ENCODE measurements around the gene HOXA9. TPM values are rescaled to one million over a fixed set of nuclear protein-coding genes. Genes with fewer than 3 reads are reported as not detected.

HOXA9 gene
- total RNA-seq, 4 donors from 2014 or later, result 25.7 to 71.2 (median 46.1) TPM

DNA sequence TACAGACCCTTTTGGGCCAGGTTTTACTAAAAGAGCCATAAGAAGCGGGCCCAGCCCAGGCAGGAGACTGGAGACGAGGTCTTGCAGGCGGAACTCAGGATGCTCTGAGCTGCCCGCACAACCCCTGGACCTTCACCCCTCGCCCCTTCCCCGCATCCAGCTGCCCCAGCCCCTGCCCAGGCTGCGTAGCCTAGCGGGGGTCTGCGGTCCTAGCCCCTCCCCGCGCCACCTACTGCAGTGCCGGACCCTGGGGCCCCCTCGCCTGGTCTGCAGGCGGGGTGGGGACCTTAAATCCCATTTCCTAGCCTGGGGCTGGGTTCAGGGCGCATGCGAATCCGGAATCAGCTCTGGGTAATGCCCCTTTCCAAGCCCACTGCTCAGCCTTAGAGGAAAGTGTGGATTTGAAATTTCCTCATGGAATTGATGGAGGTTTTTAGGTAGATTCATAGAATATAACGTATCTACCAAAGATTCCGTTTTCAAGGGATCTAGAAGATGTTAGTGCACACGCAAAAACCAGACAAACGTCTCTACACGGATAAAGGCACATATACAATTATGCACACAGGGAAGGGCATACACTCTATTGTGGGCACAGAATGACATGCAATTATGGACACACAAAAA is 12.4 kb downstream of the HOXA9 start:
- H3K9me3 ChIP-seq, result peaks cover 0 to 7% (median 0%) of the 10 kb centered on the region in 4 donors
- H3K27ac ChIP-seq, result peak overlapping the region; percentile 71 to 96 (median 86)
- H3K4me3 ChIP-seq, result peak overlapping the region; percentile 42 to 75 (median 54)
- TF ChIP-seq CTCF (IDR thresholded peaks at IDR 0.05), result no peak
- TF ChIP-seq POLR2A (IDR thresholded peaks at IDR 0.05), result no peak
- peaks cover 0 to 59% (median 15%) of the 10 kb centered on the region in 4 donors for H3K4me1 ChIP-seq
- H3K27me3 ChIP-seq, result no peaks in the 10 kb centered on the region
- no peak for DNase-seq
- no peaks in the 10 kb centered on the region for H3K36me3 ChIP-seq

DNA sequence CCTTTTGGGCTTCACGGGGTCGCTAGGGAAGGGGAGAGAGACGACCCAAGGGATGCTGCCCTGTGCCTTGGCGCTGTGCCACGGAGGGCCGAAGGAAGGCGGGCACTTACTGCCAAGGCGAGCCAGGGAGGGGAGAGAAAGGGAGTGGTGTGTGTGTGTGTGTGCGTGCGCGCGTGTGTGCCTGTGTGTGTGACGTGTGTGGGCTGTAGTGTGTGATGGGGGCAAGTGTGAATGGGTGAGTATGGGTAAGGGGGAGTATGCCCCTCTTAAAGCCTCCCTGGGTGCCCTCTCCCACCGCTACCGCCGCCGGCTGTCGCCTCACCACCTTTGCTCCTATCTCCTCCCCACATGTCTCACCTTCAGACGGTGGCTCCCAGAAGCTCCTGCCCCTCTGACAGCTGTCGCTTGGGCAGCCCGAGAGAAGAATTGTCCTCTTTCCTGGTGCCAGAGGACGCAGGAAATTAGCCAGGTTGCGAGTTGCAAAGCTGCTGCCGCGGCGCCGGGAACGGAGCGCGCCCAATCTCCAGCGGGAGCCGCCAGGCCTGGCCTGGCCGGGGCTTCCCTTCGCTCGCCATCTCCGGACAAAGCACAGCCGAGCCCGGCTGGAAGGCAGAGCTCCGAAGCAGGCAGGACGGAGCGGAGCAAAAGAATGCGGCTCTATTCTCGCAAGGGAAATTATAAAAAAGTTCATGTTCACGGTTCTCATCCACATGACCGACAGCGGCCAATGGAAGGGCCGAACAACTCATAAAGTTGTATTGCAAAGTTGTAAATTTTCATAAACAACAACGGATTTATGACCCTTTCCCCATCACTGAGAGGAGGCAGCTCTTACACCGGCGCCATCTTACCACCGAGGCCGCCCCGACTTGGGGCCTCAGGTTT is 13.2 kb downstream of the HOXA9 start, which contains the start of gene HOXA3:
Gene HOXA3, minus strand, starts transcription at position 653 of the 885 bp plus-strand sequence. CDS start 41,943 bp downstream, outside the sequence.
- Histone ChIP-seq H3K36me3 (no peaks in the 10 kb centered on the region), H3K27me3 (no peaks in the 10 kb centered on the region), H3K4me3 (peak within 1 kb of the TSS; percentile 42 to 75 (median 54)), H3K9me3 (peaks cover 0 to 2% (median 0%) of the 10 kb centered on the region in 4 donors), H3K4me1 (peaks cover 0 to 52% (median 18%) of the 10 kb centered on the region in 4 donors), H3K27ac (peak within 1 kb of the TSS; percentile 71 to 96 (median 86))
- peak; percentile 16 to 85 (median 84) for DNase-seq
- peak; percentile 88 to 92 for TF ChIP-seq POLR2A (IDR thresholded peaks at IDR 0.05)
- no peak for TF ChIP-seq CTCF (IDR thresholded peaks at IDR 0.05)

- Histone ChIP-seq H3K36me3 (no peaks in the 10 kb centered on the region), H3K27ac (peak overlapping the region; percentile 71 to 96 (median 86)), H3K4me1 (peaks cover 0 to 58% (median 18%) of the 10 kb centered on the region in 4 donors), H3K9me3 (no peaks in the 10 kb centered on the region), H3K4me3 (peak overlapping the region; percentile 42 to 75 (median 54)), H3K27me3 (no peaks in the 10 kb centered on the region)
- TF ChIP-seq POLR2A (IDR thresholded peaks at IDR 0.05) (no peak), CTCF (IDR thresholded peaks at IDR 0.05) (no peak)
- DNase-seq, result no peak
These were observed 13.9 kb downstream of the HOXA9 start for GRCh38 chr7:27151341-27151930.

GRCh38 chr7:27150568-27151340 is 14.6 kb downstream of the HOXA9 start:
- Histone ChIP-seq H3K36me3 (no peaks in the 10 kb centered on the region), H3K9me3 (no peaks in the 10 kb centered on the region), H3K27ac (peak overlapping the region; percentile 71 to 96 (median 86)), H3K4me1 (peaks cover 0 to 60% (median 16%) of the 10 kb centered on the region in 4 donors), H3K27me3 (no peaks in the 10 kb centered on the region), H3K4me3 (peak overlapping the region; percentile 42 to 75 (median 54))
- peak; percentile 58 to 90 (median 89) for DNase-seq
- TF ChIP-seq CTCF (IDR thresholded peaks at IDR 0.05), result peak; percentile 59 to 96 (median 92)
- TF ChIP-seq POLR2A (IDR thresholded peaks at IDR 0.05), result peak; percentile 87 to 96

Measured in Peyer's patch (tissue), 4 donors.